HepG2 (cell line): ENCODE measurements around the gene VAV2. TPM values are rescaled to one million over a fixed set of nuclear protein-coding genes. Genes with fewer than 3 reads are reported as not detected.

Experiments used
- EZH2 ChIP-seq: conservative IDR thresholded peaks from 2 replicates; pipeline ENCODE4 v1.6.1; 2012; ENCODE audit warnings: mild to moderate bottlenecking, low read depth, low read length, moderate library complexity
- KLF16 ChIP-seq, 2 experiments: sonication (generic) in 1 of 2; formaldehyde crosslinking in 1 of 2; IDR thresholded peaks; 2 replicates each; pipeline versions ENCODE4 v1.6.1 to v1.8.0; 2016 to 2023; ENCODE audit warnings: missing genetic modification reagents in 2 of 2, missing compliant biosample characterization in 1 of 2
- MED1 ChIP-seq: sonication (generic); formaldehyde crosslinking; IDR thresholded peaks from 2 replicates; pipeline ENCODE4 v1.4.0; 2020; ENCODE audit warnings: missing genetic modification reagents
- MED8 ChIP-seq: sonication (generic); formaldehyde crosslinking; IDR thresholded peaks from 2 replicates; pipeline ENCODE4 v1.8.1; 2023; ENCODE audit warnings: mild to moderate bottlenecking, missing genetic modification reagents; ENCODE audit not compliant: insufficient replicate concordance
- PHF5A ChIP-seq: IDR thresholded peaks from one replicate; pipeline ENCODE4 v1.6.1; 2018; ENCODE audit warnings: low read depth, missing genetic modification reagents; ENCODE audit not compliant: unreplicated experiment
- SIN3B ChIP-seq: fragments of 150-350 bp; IDR thresholded peaks from 2 replicates; pipeline ENCODE4 v1.6.1; 2014; ENCODE audit warnings: low read length
- U2AF1 ChIP-seq: fragments of 200-400 bp; formaldehyde crosslinking; optimal IDR thresholded peaks from 2 replicates; pipeline ENCODE3; 2017; ENCODE audit warnings: mild to moderate bottlenecking, low read depth, low read length
- ZFP82 ChIP-seq: sonication (generic); formaldehyde crosslinking; IDR thresholded peaks from 2 replicates; pipeline ENCODE4 v1.5.1; 2020; ENCODE audit warnings: mild to moderate bottlenecking, missing genetic modification reagents, borderline replicate concordance
- ZNF510 ChIP-seq: sonication (generic); formaldehyde crosslinking; IDR thresholded peaks from 2 replicates; pipeline ENCODE4 v1.4.0; 2020; ENCODE audit warnings: low read depth, mild to moderate bottlenecking, missing genetic modification reagents
- ZNF672 ChIP-seq: sonication (generic); formaldehyde crosslinking; IDR thresholded peaks from 2 replicates; pipeline ENCODE4 v1.8.1; 2022; ENCODE audit warnings: missing genetic modification reagents
- polyA plus RNA-seq, 8 experiments: library from polyadenylated mRNA; depleted of rRNA in 3 of 8; stranded (reverse) in 7 of 8; unstranded in 1 of 8; fragments of >200 nt; fragmentation: Illumina TruSeq in 4 of 8; extraction: Trizol in 4 of 8; gene quantifications; 2 replicates each; pipeline versions ENCODE4 v1.2.1 to v1.2.3, GENCODE V29; 2011 to 2016; ENCODE audit warnings: low read depth in 4 of 8, missing spikeins in 1 of 8, mixed read lengths in 1 of 8; ENCODE audit not compliant: insufficient read depth in 1 of 8
- total RNA-seq, 5 experiments: library from RNA; depleted of rRNA; stranded (reverse); fragments of >200 nt; fragmentation: Illumina TruSeq; extraction: Trizol; gene quantifications; 2 replicates each; pipeline ENCODE4 v1.2.3, GENCODE V29; 2016; ENCODE audit warnings: low read depth in 1 of 5
- TF ChIP-seq, protein P1 (sequence below): sonication (generic); formaldehyde crosslinking; conservative IDR thresholded peaks from 2 replicates; pipeline ENCODE4 v1.5.0; 2020; ENCODE audit warnings: missing genetic modification reagents
- TF ChIP-seq, protein P2 (sequence below): sonication (generic); formaldehyde crosslinking; IDR thresholded peaks from 2 replicates; pipeline ENCODE4 v1.4.0; 2020; ENCODE audit warnings: missing genetic modification reagents, borderline replicate concordance
- TF ChIP-seq, protein P3 (sequence below): sonication (generic); formaldehyde crosslinking; IDR thresholded peaks from 2 replicates; pipeline ENCODE4 v1.8.1; 2023; ENCODE audit warnings: mild to moderate bottlenecking, missing genetic modification reagents
- TF ChIP-seq, protein P4 (sequence below): sonication (generic); formaldehyde crosslinking; IDR thresholded peaks from 2 replicates; pipeline ENCODE4 v1.4.0; 2020; ENCODE audit warnings: missing genetic modification reagents
- TF ChIP-seq, protein P5 (sequence below): IDR thresholded peaks from 2 replicates; pipeline ENCODE4 v1.4.0; 2020; ENCODE audit warnings: mild to moderate bottlenecking, missing genetic modification reagents

Gene VAV2
- total and polyA plus RNA-seq, 2 of the 13 experiments (the other 11 are each of a cell fraction or from before 2014, with no cell fraction given): 22.5 to 22.9 TPM

DNA sequence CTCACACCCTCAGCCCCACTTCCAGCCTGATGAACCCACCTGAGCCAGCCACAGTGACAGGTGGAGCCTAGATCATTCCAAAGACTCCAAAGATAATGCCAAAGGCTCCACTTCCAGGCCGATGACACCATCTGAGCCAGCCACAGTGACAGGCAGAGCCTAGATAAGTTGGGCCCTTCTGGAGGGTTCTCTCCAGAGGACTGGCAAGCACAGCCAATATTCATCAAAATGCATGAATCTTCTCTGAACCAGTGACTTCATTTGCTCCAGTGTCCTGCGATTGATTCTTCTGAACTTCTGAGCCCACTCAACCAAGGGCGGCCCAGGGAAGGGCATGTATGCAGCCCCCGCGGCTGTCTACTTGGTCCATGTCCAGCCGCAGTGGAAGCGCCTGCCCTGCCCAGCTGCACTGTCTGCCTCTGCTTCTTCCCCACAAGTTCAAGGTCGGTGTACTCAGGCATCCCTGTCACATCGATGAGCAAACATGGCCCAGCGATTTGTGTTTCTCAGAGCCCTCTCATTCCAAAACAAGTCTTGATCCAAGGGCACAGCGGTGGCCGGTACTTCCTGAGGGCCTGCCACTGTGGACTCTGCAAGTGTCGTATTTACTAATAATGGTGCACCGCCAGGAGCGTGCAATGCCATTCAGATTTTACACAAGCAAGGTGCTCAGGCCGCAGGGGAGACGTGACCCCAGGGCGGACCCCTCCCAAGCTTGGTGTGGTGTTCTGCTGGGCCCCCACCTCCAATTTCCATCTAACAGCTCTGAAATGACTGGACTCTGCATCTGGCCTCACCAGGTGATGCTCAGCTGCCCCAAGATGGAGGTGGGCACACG lies 107.0 kb downstream of the VAV2 start (continued):
- TF ChIP-seq, protein P1, sequence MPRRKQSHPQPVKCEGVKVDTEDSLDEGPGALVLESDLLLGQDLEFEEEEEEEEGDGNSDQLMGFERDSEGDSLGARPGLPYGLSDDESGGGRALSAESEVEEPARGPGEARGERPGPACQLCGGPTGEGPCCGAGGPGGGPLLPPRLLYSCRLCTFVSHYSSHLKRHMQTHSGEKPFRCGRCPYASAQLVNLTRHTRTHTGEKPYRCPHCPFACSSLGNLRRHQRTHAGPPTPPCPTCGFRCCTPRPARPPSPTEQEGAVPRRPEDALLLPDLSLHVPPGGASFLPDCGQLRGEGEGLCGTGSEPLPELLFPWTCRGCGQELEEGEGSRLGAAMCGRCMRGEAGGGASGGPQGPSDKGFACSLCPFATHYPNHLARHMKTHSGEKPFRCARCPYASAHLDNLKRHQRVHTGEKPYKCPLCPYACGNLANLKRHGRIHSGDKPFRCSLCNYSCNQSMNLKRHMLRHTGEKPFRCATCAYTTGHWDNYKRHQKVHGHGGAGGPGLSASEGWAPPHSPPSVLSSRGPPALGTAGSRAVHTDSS (CRISPR knock-in tag): no peak
- TF ChIP-seq MED1 (CRISPR knock-in tag) (peak; percentile 97), MED8 (CRISPR knock-in tag) (peak; percentile 72), SIN3B (no peak), U2AF1 (no peak), EZH2 (no peak), ZNF510 (CRISPR knock-in tag) (no peak), KLF16 (CRISPR knock-in tag; IDR thresholded peaks at IDR 0.05) (peak in 1 of 2 experiments; percentile 67; a peak in 1 of 4 replicates), ZFP82 (CRISPR knock-in tag) (no peak), ZNF672 (CRISPR knock-in tag) (no peak), PHF5A (peak; percentile 75)
- TF ChIP-seq, protein P2, sequence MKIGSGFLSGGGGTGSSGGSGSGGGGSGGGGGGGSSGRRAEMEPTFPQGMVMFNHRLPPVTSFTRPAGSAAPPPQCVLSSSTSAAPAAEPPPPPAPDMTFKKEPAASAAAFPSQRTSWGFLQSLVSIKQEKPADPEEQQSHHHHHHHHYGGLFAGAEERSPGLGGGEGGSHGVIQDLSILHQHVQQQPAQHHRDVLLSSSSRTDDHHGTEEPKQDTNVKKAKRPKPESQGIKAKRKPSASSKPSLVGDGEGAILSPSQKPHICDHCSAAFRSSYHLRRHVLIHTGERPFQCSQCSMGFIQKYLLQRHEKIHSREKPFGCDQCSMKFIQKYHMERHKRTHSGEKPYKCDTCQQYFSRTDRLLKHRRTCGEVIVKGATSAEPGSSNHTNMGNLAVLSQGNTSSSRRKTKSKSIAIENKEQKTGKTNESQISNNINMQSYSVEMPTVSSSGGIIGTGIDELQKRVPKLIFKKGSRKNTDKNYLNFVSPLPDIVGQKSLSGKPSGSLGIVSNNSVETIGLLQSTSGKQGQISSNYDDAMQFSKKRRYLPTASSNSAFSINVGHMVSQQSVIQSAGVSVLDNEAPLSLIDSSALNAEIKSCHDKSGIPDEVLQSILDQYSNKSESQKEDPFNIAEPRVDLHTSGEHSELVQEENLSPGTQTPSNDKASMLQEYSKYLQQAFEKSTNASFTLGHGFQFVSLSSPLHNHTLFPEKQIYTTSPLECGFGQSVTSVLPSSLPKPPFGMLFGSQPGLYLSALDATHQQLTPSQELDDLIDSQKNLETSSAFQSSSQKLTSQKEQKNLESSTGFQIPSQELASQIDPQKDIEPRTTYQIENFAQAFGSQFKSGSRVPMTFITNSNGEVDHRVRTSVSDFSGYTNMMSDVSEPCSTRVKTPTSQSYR (CRISPR knock-in tag): peak; percentile 72
- TF ChIP-seq, protein P3, sequence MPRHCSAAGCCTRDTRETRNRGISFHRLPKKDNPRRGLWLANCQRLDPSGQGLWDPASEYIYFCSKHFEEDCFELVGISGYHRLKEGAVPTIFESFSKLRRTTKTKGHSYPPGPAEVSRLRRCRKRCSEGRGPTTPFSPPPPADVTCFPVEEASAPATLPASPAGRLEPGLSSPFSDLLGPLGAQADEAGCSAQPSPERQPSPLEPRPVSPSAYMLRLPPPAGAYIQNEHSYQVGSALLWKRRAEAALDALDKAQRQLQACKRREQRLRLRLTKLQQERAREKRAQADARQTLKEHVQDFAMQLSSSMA (CRISPR knock-in tag): no peak
- TF ChIP-seq, protein P4, sequence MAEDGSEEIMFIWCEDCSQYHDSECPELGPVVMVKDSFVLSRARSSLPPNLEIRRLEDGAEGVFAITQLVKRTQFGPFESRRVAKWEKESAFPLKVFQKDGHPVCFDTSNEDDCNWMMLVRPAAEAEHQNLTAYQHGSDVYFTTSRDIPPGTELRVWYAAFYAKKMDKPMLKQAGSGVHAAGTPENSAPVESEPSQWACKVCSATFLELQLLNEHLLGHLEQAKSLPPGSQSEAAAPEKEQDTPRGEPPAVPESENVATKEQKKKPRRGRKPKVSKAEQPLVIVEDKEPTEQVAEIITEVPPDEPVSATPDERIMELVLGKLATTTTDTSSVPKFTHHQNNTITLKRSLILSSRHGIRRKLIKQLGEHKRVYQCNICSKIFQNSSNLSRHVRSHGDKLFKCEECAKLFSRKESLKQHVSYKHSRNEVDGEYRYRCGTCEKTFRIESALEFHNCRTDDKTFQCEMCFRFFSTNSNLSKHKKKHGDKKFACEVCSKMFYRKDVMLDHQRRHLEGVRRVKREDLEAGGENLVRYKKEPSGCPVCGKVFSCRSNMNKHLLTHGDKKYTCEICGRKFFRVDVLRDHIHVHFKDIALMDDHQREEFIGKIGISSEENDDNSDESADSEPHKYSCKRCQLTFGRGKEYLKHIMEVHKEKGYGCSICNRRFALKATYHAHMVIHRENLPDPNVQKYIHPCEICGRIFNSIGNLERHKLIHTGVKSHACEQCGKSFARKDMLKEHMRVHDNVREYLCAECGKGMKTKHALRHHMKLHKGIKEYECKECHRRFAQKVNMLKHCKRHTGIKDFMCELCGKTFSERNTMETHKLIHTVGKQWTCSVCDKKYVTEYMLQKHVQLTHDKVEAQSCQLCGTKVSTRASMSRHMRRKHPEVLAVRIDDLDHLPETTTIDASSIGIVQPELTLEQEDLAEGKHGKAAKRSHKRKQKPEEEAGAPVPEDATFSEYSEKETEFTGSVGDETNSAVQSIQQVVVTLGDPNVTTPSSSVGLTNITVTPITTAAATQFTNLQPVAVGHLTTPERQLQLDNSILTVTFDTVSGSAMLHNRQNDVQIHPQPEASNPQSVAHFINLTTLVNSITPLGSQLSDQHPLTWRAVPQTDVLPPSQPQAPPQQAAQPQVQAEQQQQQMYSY (CRISPR knock-in tag): no peak
- TF ChIP-seq, protein P5, sequence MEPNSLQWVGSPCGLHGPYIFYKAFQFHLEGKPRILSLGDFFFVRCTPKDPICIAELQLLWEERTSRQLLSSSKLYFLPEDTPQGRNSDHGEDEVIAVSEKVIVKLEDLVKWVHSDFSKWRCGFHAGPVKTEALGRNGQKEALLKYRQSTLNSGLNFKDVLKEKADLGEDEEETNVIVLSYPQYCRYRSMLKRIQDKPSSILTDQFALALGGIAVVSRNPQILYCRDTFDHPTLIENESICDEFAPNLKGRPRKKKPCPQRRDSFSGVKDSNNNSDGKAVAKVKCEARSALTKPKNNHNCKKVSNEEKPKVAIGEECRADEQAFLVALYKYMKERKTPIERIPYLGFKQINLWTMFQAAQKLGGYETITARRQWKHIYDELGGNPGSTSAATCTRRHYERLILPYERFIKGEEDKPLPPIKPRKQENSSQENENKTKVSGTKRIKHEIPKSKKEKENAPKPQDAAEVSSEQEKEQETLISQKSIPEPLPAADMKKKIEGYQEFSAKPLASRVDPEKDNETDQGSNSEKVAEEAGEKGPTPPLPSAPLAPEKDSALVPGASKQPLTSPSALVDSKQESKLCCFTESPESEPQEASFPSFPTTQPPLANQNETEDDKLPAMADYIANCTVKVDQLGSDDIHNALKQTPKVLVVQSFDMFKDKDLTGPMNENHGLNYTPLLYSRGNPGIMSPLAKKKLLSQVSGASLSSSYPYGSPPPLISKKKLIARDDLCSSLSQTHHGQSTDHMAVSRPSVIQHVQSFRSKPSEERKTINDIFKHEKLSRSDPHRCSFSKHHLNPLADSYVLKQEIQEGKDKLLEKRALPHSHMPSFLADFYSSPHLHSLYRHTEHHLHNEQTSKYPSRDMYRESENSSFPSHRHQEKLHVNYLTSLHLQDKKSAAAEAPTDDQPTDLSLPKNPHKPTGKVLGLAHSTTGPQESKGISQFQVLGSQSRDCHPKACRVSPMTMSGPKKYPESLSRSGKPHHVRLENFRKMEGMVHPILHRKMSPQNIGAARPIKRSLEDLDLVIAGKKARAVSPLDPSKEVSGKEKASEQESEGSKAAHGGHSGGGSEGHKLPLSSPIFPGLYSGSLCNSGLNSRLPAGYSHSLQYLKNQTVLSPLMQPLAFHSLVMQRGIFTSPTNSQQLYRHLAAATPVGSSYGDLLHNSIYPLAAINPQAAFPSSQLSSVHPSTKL (CRISPR knock-in tag): peak; percentile 96
